ENCODE measurements around the gene HNRNPUL2. TPM values are rescaled to one million over a fixed set of nuclear protein-coding genes. Genes with fewer than 3 reads are reported as not detected.
A peak's percentile ranks its signal among the peaks of the same experiment; 100 is the strongest.
"Not testable (repeated sequence)": the region's sequence is repeated elsewhere in the genome, so short reads cannot be mapped to it uniquely, and the experiment has no call there.

The HNRNPUL2 gene
- polyA plus RNA-seq, 1 of the 3 experiments (the other 2 are of a cell fraction) = 33.5 TPM

- Histone ChIP-seq H3K79me2 (ENCODE audit: insufficient read depth) (peaks cover 33% of the 10 kb centered on the region; the same call in 1 of the 2 replicates), H3F3A (replicated peaks; ENCODE audit: insufficient read depth) (peaks cover 17% of the 10 kb centered on the region), H3K9ac (peak overlapping the region; percentile 83), H4K20me1 (ENCODE audit: insufficient read depth) (no peaks in the 10 kb centered on the region), H3K4me3 (ENCODE audit: low read depth in 2 of 2, low read length in 1 of 2) (peak overlapping the region; percentile 66 to 69), H3K9me2 (no peaks in the 10 kb centered on the region), H3K4me1 (ENCODE audit: control insufficient read depth in 1 of 2, insufficient read depth in 2 of 2, low read depth in 1 of 2, low read length in 1 of 2) (peaks cover 6 to 11% of the 10 kb centered on the region in 2 experiments; a peak in 3 of 4 replicates), H3K4me2 (peak overlapping the region; percentile 73), H3K9me3 (no peaks in the 10 kb centered on the region), H3K27ac (ENCODE audit: low read depth in 2 of 2, low read length in 1 of 2) (peak overlapping the region; percentile 48 to 85; a peak in 2 of 4 replicates), H2AFZ (ENCODE audit: low read depth) (peak overlapping the region; percentile 90), H3K27me3 (ENCODE audit: insufficient read depth) (no peaks in the 10 kb centered on the region), H3K36me3 (replicated peaks in 1 of 2; ENCODE audit: control insufficient read depth in 1 of 2, insufficient read depth in 2 of 2, low read length in 1 of 2) (peaks cover 0 to 7% of the 10 kb centered on the region in 2 experiments)
- POLR2A ChIA-PET = interaction anchor here (0.7 to 2.3 kb wide), 22 partner anchors 8 to 179 kb away, joined by 3 to 33 read pairs (median 8); partner anchors contain the start of genes BSCL2, C11orf98, CSKMT and EEF1G
- CTCF ChIA-PET = interaction anchor here (0.7 to 3.3 kb wide), 9 partner anchors 9 to 328 kb away, joined by 3 to 18 read pairs (median 4); partner anchors contain the start of gene TAF6L
- TF ChIP-seq FOXJ3 (CRISPR knock-in tag; IDR thresholded peaks at IDR 0.05) (no peak), GATA2 (CRISPR knock-in tag; IDR thresholded peaks at IDR 0.05) (no peak), RXRA (IDR thresholded peaks at IDR 0.05; ENCODE audit: borderline replicate concordance, low read depth) (no peak), USF2 (IDR thresholded peaks at IDR 0.05; ENCODE audit: borderline replicate concordance, low read depth, low read length) (no peak), CHD2 (IDR thresholded peaks at IDR 0.05; ENCODE audit: low read length, partially characterized antibody) (no peak)
- TF ChIP-seq, protein P1, sequence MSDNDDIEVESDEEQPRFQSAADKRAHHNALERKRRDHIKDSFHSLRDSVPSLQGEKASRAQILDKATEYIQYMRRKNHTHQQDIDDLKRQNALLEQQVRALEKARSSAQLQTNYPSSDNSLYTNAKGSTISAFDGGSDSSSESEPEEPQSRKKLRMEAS (IDR thresholded peaks at IDR 0.05; ENCODE audit: low read depth) = no peak
- WGBS (ENCODE audit: low lambda C conversion rate) = 85% methylated on average over 10 of the region's 15 CpGs
- DNase-seq = no peak
These were observed 25.9 kb upstream of the HNRNPUL2 start for GRCh38 chr11:62752994-62753735.

- peaks cover 0 to 9% of the 10 kb centered on the region in 2 experiments for H3K36me3 ChIP-seq (replicated peaks in 1 of 2; ENCODE audit: control insufficient read depth in 1 of 2, insufficient read depth in 2 of 2, low read length in 1 of 2)
- no peak for TF ChIP-seq JUND (IDR thresholded peaks at IDR 0.05)
- TF ChIP-seq, protein P2, sequence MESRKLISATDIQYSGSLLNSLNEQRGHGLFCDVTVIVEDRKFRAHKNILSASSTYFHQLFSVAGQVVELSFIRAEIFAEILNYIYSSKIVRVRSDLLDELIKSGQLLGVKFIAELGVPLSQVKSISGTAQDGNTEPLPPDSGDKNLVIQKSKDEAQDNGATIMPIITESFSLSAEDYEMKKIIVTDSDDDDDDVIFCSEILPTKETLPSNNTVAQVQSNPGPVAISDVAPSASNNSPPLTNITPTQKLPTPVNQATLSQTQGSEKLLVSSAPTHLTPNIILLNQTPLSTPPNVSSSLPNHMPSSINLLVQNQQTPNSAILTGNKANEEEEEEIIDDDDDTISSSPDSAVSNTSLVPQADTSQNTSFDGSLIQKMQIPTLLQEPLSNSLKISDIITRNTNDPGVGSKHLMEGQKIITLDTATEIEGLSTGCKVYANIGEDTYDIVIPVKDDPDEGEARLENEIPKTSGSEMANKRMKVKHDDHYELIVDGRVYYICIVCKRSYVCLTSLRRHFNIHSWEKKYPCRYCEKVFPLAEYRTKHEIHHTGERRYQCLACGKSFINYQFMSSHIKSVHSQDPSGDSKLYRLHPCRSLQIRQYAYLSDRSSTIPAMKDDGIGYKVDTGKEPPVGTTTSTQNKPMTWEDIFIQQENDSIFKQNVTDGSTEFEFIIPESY (IDR thresholded peaks at IDR 0.05; ENCODE audit: borderline replicate concordance, low read depth) = no peak
- no peak overlapping the region for H3K27ac ChIP-seq (ENCODE audit: low read depth in 2 of 2, low read length in 1 of 2)
- ChIA-PET POLR2A (interaction anchor here (0.7 kb wide), 2 partner anchors 9 to 54 kb away, joined by 3 read pairs; partner anchors contain the start of gene POLR2G), CTCF (interaction anchor here (1.0 to 3.3 kb wide), 4 partner anchors 9 to 327 kb away, joined by 3 to 18 read pairs (median 4); partner anchors contain the start of gene POLR2G)
- H3K9ac ChIP-seq = no peak overlapping the region
- H4K20me1 ChIP-seq (ENCODE audit: insufficient read depth) = no peaks in the 10 kb centered on the region
- H3K79me2 ChIP-seq (ENCODE audit: insufficient read depth) = peaks cover 33% of the 10 kb centered on the region; the same call in 1 of the 2 replicates
- H3F3A ChIP-seq (replicated peaks; ENCODE audit: insufficient read depth) = peaks cover 23% of the 10 kb centered on the region
- peaks cover 6 to 11% of the 10 kb centered on the region in 2 experiments; a peak in 3 of 4 replicates for H3K4me1 ChIP-seq (ENCODE audit: control insufficient read depth in 1 of 2, insufficient read depth in 2 of 2, low read depth in 1 of 2, low read length in 1 of 2)
- no peaks in the 10 kb centered on the region for H3K9me3 ChIP-seq
- H3K4me2 ChIP-seq = no peak overlapping the region
- no peaks in the 10 kb centered on the region for H3K9me2 ChIP-seq
- no peak overlapping the region for H3K4me3 ChIP-seq (ENCODE audit: low read depth in 2 of 2, low read length in 1 of 2)
- H3K27me3 ChIP-seq (ENCODE audit: insufficient read depth) = no peaks in the 10 kb centered on the region
- H2AFZ ChIP-seq (ENCODE audit: low read depth) = no peak overlapping the region
- no peak for DNase-seq
- WGBS (ENCODE audit: low lambda C conversion rate) = 92% methylated on average over 9 of the region's 14 CpGs
These were observed 25.0 kb upstream of the HNRNPUL2 start for GRCh38 chr11:62752177-62752785.

GRCh38 chr11:62749931-62750330 lies 22.7 kb upstream of the HNRNPUL2 start:
- H3K36me3 ChIP-seq (replicated peaks in 1 of 2; ENCODE audit: control insufficient read depth in 1 of 2, insufficient read depth in 2 of 2, low read length in 1 of 2); H3K9me3 ChIP-seq; H3K27me3 ChIP-seq (ENCODE audit: insufficient read depth); H3K4me2 ChIP-seq; H3K9ac ChIP-seq; POLR2A ChIA-PET; H3K9me2 ChIP-seq; H3K4me3 ChIP-seq (ENCODE audit: low read depth in 2 of 2, low read length in 1 of 2); H3K27ac ChIP-seq (ENCODE audit: low read depth in 2 of 2, low read length in 1 of 2); H2AFZ ChIP-seq (ENCODE audit: low read depth); H4K20me1 ChIP-seq (ENCODE audit: insufficient read depth); DNase-seq: not testable (repeated sequence)
- 98% methylated on average over 5 of the region's 5 CpGs for WGBS (ENCODE audit: low lambda C conversion rate)
- H3K79me2 ChIP-seq (ENCODE audit: insufficient read depth) = peaks cover 33% of the 10 kb centered on the region; the same call in 1 of the 2 replicates
- CTCF ChIA-PET = interaction anchor here (1.5 kb wide), 1 partner anchor 20 kb away, joined by 4 read pairs; no protein-coding TSS in a partner anchor
- peaks cover 6 to 11% of the 10 kb centered on the region in 2 experiments; a peak in 3 of 4 replicates for H3K4me1 ChIP-seq (ENCODE audit: control insufficient read depth in 1 of 2, insufficient read depth in 2 of 2, low read depth in 1 of 2, low read length in 1 of 2)
- H3F3A ChIP-seq (replicated peaks; ENCODE audit: insufficient read depth) = peaks cover 17% of the 10 kb centered on the region

Measured in SK-N-SH (cell line).